ENCODE measurements around the gene GHDC. TPM values are rescaled to one million over a fixed set of nuclear protein-coding genes. Genes with fewer than 3 reads are reported as not detected.

GHDC gene
- total RNA-seq, 4 donors from 2014 or later, result 13.2 to 71.4 (median 44.3) TPM

DNA sequence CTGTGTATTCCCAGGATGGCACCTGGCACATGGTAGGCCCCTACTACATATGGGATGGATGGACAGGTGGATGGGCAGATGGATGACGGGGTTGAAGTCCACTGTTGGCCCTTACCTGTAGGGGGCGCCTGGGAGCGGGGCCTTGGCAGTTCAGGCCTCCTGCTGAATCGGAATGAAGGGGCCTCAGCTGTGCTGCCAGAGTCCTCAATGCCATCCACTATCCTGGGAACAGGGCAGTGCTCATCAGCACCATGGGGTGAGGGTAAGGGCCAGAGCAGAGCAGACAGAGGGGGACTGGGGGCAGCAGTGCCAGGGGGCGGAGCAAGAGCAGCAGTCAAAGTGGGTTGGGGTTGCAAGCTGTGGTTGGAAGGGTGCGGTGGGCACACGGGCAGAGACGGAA is 31.2 kb downstream of the GHDC start:
- no peak for TF ChIP-seq POLR2A (IDR thresholded peaks at IDR 0.05)
- TF ChIP-seq, protein P1, sequence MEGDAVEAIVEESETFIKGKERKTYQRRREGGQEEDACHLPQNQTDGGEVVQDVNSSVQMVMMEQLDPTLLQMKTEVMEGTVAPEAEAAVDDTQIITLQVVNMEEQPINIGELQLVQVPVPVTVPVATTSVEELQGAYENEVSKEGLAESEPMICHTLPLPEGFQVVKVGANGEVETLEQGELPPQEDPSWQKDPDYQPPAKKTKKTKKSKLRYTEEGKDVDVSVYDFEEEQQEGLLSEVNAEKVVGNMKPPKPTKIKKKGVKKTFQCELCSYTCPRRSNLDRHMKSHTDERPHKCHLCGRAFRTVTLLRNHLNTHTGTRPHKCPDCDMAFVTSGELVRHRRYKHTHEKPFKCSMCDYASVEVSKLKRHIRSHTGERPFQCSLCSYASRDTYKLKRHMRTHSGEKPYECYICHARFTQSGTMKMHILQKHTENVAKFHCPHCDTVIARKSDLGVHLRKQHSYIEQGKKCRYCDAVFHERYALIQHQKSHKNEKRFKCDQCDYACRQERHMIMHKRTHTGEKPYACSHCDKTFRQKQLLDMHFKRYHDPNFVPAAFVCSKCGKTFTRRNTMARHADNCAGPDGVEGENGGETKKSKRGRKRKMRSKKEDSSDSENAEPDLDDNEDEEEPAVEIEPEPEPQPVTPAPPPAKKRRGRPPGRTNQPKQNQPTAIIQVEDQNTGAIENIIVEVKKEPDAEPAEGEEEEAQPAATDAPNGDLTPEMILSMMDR (IDR thresholded peaks at IDR 0.05), result peak in 3 of 6 experiments; percentile 21 to 33 (median 26)
- no peaks in the 10 kb centered on the region for H3K36me3 ChIP-seq
- H3K27me3 ChIP-seq, result no peaks in the 10 kb centered on the region
- no peaks in the 10 kb centered on the region for H3K4me1 ChIP-seq
- H3K9me3 ChIP-seq, result no peaks in the 10 kb centered on the region
- H3K27ac ChIP-seq, result no peak overlapping the region
- no peak overlapping the region for H3K4me3 ChIP-seq
- DNase-seq, result no peak

DNA sequence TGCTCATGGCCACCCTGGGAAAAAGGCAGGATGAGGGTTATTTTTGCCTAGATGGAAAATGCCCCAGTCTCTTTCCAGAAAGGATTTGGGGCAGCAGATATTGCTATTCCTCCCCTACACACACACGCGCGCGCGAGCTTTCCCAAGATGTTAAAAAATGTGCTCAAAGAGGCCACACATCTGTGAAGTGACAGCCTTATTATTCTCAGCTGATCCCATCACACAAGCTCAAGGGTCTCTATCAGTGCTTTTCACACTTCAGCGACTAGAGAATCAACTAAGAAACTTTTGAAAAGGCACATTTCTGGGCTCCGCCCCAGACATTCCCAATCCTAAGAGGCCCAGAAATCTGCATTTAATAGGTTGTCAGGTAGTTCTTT is 33.8 kb downstream of the GHDC start:
- Histone ChIP-seq H3K36me3 (no peaks in the 10 kb centered on the region), H3K27ac (no peak overlapping the region), H3K9me3 (no peaks in the 10 kb centered on the region), H3K4me1 (no peaks in the 10 kb centered on the region), H3K4me3 (no peak overlapping the region), H3K27me3 (no peaks in the 10 kb centered on the region)
- DNase-seq, result no peak
- TF ChIP-seq POLR2A (IDR thresholded peaks at IDR 0.05), result no peak

DNA sequence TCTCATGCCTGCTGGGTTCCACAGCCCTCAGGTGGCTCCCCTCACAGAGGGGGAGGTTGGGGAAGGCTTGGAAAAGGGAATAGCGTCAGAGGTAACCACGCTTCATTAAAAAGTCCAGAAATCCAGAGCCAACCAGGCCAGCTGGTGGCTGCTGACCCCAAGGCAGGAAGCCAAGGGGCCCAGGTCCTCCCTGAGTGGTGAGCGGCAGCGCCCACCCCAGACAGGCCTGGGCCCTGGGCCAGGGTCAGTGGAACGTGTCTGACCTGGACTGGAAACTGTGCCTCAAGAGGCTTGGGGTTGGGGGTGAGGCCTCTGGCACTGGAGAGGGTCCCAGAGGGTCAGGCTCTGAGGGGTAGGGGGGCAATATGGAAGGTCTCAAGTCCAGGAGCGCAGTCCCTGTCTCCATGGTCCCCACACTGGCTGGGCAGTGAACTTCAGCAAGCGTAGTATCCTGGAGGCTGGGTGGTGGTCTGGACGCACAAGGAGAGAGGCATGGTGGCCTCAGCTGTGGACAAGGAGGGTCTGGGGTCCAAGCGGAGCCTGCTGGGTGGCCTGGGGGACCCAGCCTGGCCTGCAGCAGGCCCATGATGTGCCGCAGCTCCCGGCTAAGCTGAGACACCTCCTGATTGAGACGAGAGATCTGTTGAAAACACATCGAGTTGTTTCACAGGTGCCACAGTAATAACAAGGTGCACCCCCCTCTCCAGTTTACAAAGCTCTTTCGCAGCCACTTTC is 34.3 kb downstream of the GHDC start:
- H3K36me3 ChIP-seq, result no peaks in the 10 kb centered on the region
- no peaks in the 10 kb centered on the region for H3K4me1 ChIP-seq
- H3K9me3 ChIP-seq, result no peaks in the 10 kb centered on the region
- TF ChIP-seq, protein P1 (IDR thresholded peaks at IDR 0.05), result no peak
- no peak for TF ChIP-seq POLR2A (IDR thresholded peaks at IDR 0.05)
- H3K27ac ChIP-seq, result no peak overlapping the region
- DNase-seq, result no peak
- no peak overlapping the region for H3K4me3 ChIP-seq
- H3K27me3 ChIP-seq, result no peaks in the 10 kb centered on the region

GRCh38 chr17:42155614-42156045 is 38.7 kb downstream of the GHDC start:
- TF ChIP-seq, protein P1 (IDR thresholded peaks at IDR 0.05), result no peak
- no peak for TF ChIP-seq POLR2A (IDR thresholded peaks at IDR 0.05)

DNA sequence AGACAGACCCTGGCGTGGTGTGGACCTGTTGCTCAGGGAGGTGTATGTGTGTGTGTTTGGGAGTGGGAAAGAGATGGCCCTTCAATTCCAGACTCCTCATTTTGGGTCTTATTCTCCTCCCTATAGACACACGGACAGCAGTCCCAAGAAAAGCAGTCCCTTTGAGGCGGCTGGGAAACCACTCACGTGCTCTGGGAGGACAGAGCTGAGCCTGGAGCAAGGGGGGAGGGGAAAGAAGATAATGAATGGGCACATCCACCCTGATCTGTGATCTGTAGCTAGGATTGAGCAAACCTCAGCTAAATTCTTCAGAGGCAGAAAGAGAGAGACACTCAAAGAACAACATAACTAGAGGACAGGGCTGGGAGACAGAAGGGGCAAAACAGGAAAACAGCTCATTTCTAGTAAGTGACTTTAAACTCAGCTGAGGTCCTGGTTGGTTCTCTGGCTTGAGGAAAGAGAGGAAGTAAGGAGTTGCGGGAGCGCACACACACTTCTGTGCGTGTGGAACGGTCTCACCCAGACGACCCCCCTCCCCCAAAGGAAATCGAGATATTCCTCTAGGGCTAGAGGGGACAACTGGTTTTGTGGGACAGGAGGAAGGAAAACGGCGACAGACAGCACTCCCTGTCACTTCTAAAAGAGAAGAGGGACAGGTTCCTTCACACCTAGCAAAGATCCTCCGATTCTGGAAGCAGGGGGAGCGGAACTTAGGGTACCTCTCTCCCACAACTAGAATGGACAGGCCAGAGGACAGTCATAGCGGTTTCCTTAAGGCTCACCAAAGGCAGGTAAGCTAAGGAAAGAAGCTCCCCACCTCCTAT is 40.2 kb downstream of the GHDC start:
- peaks cover 3 to 19% (median 14%) of the 10 kb centered on the region in 4 donors for H3K4me1 ChIP-seq
- no peak for TF ChIP-seq POLR2A (IDR thresholded peaks at IDR 0.05)
- TF ChIP-seq, protein P1 (IDR thresholded peaks at IDR 0.05), result peak in 1 of 6 experiments; percentile 2
- H3K27me3 ChIP-seq, result no peaks in the 10 kb centered on the region
- peak overlapping the region; percentile 85 to 88 (median 86) for H3K27ac ChIP-seq
- peaks cover 0 to 16% (median 0%) of the 10 kb centered on the region in 3 donors for H3K36me3 ChIP-seq
- H3K9me3 ChIP-seq, result no peaks in the 10 kb centered on the region
- peak overlapping the region; percentile 90 to 98 (median 92) for H3K4me3 ChIP-seq
- DNase-seq, result no peak

More at GRCh38 chr17:42155614-42156045, 38.7 kb downstream of the GHDC start:
- Histone ChIP-seq H3K4me3 (peak overlapping the region in 3 of 4 donors; percentile 91 to 98 (median 94)), H3K36me3 (peaks cover 0 to 11% (median 0%) of the 10 kb centered on the region in 3 donors), H3K4me1 (peaks cover 3 to 19% (median 14%) of the 10 kb centered on the region in 4 donors), H3K27ac (peak overlapping the region in 1 of 4 donors; percentile 85), H3K27me3 (no peaks in the 10 kb centered on the region), H3K9me3 (no peaks in the 10 kb centered on the region)
- no peak for DNase-seq

Data from Peyer's patch (tissue), 4 donors.